HG03575 (cell line): ENCODE results near the gene UGT1A6.
"Not testable (repeated sequence)": the region's sequence is repeated elsewhere in the genome, so short reads cannot be mapped to it uniquely, and the experiment has no call there.

Experiments
- ATAC-seq: cut with Tn5 transposase; IDR thresholded peaks from one replicate; pipeline ENCODE4 v1.9.1; 2021; ENCODE audit not compliant: unreplicated experiment, insufficient number of reproducible peaks, low FRiP score; ENCODE audit errors: extremely low read depth

UGT1A6 gene

GRCh38 chr2:233692648-233693047 is at the start of gene UGT1A6:
UGT1A6 (plus strand) TSS chr2:233692890; CDS start chr2:233693005, 115 bp downstream.
- no peak for ATAC-seq

- no peak for ATAC-seq
These were observed 49.6 kb upstream of the UGT1A6 start for GRCh38 chr2:233643128-233643527.

- ATAC-seq = not testable (repeated sequence)
These were observed 46.7 kb upstream of the UGT1A6 start for GRCh38 chr2:233646033-233646432.

- no peak for ATAC-seq
These were observed 41.7 kb upstream of the UGT1A6 start for GRCh38 chr2:233650981-233651380.

GRCh38 chr2:233651430-233651829 is 41.3 kb upstream of the UGT1A6 start:
- ATAC-seq = no peak

- ATAC-seq = no peak
These were observed 38.2 kb upstream of the UGT1A6 start for GRCh38 chr2:233654501-233654900.

- ATAC-seq = no peak
These were observed 37.6 kb upstream of the UGT1A6 start for GRCh38 chr2:233655043-233655442.

- not testable (repeated sequence) for ATAC-seq
These were observed 36.7 kb upstream of the UGT1A6 start for GRCh38 chr2:233655943-233656342.

- ATAC-seq = no peak
These were observed 36.2 kb upstream of the UGT1A6 start for GRCh38 chr2:233656443-233656842.

- ATAC-seq = no peak
These were observed 34.1 kb upstream of the UGT1A6 start for GRCh38 chr2:233658610-233659009.

GRCh38 chr2:233663911-233664310 is 28.8 kb upstream of the UGT1A6 start:
- no peak for ATAC-seq

GRCh38 chr2:233668605-233669260 is 24.0 kb upstream of the UGT1A6 start:
- ATAC-seq = no peak

- no peak for ATAC-seq
These were observed 21.2 kb upstream of the UGT1A6 start, which contains the start of gene UGT1A9 for GRCh38 chr2:233671290-233672161. UGT1A9 (plus strand) TSS chr2:233671898; CDS start chr2:233671935, 37 bp downstream.

- no peak for ATAC-seq
These were observed 19.8 kb upstream of the UGT1A6 start for GRCh38 chr2:233672886-233673285.

GRCh38 chr2:233673896-233674295 is 18.8 kb upstream of the UGT1A6 start:
- ATAC-seq = no peak

GRCh38 chr2:233674314-233674713 is 18.4 kb upstream of the UGT1A6 start:
- ATAC-seq = no peak

- ATAC-seq = no peak
These were observed 17.7 kb upstream of the UGT1A6 start for GRCh38 chr2:233674995-233675394.

GRCh38 chr2:233676046-233676445 is 16.6 kb upstream of the UGT1A6 start:
- no peak for ATAC-seq

GRCh38 chr2:233679196-233679595 is 13.5 kb upstream of the UGT1A6 start:
- ATAC-seq = no peak

- ATAC-seq = no peak
These were observed 12.2 kb upstream of the UGT1A6 start for GRCh38 chr2:233680361-233681045.
